ENCODE data around the gene UBE2Z.

Gene UBE2Z

GRCh38 chr17:48908047-48908843 lies at the start of gene UBE2Z:
Gene UBE2Z, plus strand, starts transcription at chr17:48908407. Its CDS starts 97 bp downstream, at chr17:48908504.
- TF ChIP-seq CTCF (IDR thresholded peaks at IDR 0.05; ENCODE audit: borderline replicate concordance, extremely low read depth, low read length, poor library complexity, severe bottlenecking) (peak; percentile 51), EZH2 (IDR thresholded peaks at IDR 0.05; ENCODE audit: borderline replicate concordance, low read depth, low read length, severe bottlenecking) (no peak)
- H3K4me1 ChIP-seq (ENCODE audit: insufficient read depth, low read length): peaks cover 38% of the 10 kb centered on the region
- DNase-seq: peak; percentile 94
- H3K9me3 ChIP-seq (ENCODE audit: insufficient read depth, low read length, severe bottlenecking): no peaks in the 10 kb centered on the region
- H3K9ac ChIP-seq (ENCODE audit: low read depth, low read length): peak within 1 kb of the TSS; percentile 73
- peaks cover 40% of the 10 kb centered on the region for H4K20me1 ChIP-seq (ENCODE audit: insufficient read depth, low read length)
- no peaks in the 10 kb centered on the region for H3K27me3 ChIP-seq (ENCODE audit: insufficient read depth, low read length, poor library complexity)
- peak; percentile 89 for ATAC-seq (ENCODE audit: insufficient read depth, low read depth)
- peak within 1 kb of the TSS; percentile 96 for H2AFZ ChIP-seq (ENCODE audit: low read depth, low read length)
- H3K79me2 ChIP-seq (ENCODE audit: insufficient read depth, low read length): peaks cover 59% of the 10 kb centered on the region
- H3K27ac ChIP-seq (ENCODE audit: low read length): peak within 1 kb of the TSS; percentile 96
- peak within 1 kb of the TSS; percentile 38 to 97 for H3K4me3 ChIP-seq (ENCODE audit: low read depth in 1 of 2, low read length in 2 of 2)
- peak within 1 kb of the TSS; percentile 95 for H3K4me2 ChIP-seq (ENCODE audit: insufficient read depth, low read length)
- H3K36me3 ChIP-seq (ENCODE audit: insufficient read depth, low read length): peaks cover 38% of the 10 kb centered on the region

GRCh38 chr17:48860034-48860433 lies 48.2 kb upstream of the UBE2Z start:
- peaks cover 17% of the 10 kb centered on the region for H3K4me1 ChIP-seq (ENCODE audit: insufficient read depth, low read length)
- ATAC-seq (ENCODE audit: insufficient read depth, low read depth): no peak
- H3K27me3 ChIP-seq (ENCODE audit: insufficient read depth, low read length, poor library complexity): no peaks in the 10 kb centered on the region
- peak; percentile 32 for TF ChIP-seq CTCF (IDR thresholded peaks at IDR 0.05; ENCODE audit: borderline replicate concordance, extremely low read depth, low read length, poor library complexity, severe bottlenecking)
- no peak for TF ChIP-seq EZH2 (IDR thresholded peaks at IDR 0.05; ENCODE audit: borderline replicate concordance, low read depth, low read length, severe bottlenecking)
- DNase-seq: no peak
- no peaks in the 10 kb centered on the region for H3K79me2 ChIP-seq (ENCODE audit: insufficient read depth, low read length)
- no peak overlapping the region for H3K4me3 ChIP-seq (ENCODE audit: low read depth in 1 of 2, low read length in 2 of 2)
- no peak overlapping the region for H2AFZ ChIP-seq (ENCODE audit: low read depth, low read length)
- no peak overlapping the region for H3K9ac ChIP-seq (ENCODE audit: low read depth, low read length)
- H3K27ac ChIP-seq (ENCODE audit: low read length): no peak overlapping the region
- H4K20me1 ChIP-seq (ENCODE audit: insufficient read depth, low read length): no peaks in the 10 kb centered on the region
- H3K9me3 ChIP-seq (ENCODE audit: insufficient read depth, low read length, severe bottlenecking): no peaks in the 10 kb centered on the region
- no peak overlapping the region for H3K4me2 ChIP-seq (ENCODE audit: insufficient read depth, low read length)
- H3K36me3 ChIP-seq (ENCODE audit: insufficient read depth, low read length): peaks cover 76% of the 10 kb centered on the region

GRCh38 chr17:48860456-48860855 lies 47.8 kb upstream of the UBE2Z start:
- ATAC-seq (ENCODE audit: insufficient read depth, low read depth): no peak
- H3K9ac ChIP-seq (ENCODE audit: low read depth, low read length): no peak overlapping the region
- no peak overlapping the region for H3K27ac ChIP-seq (ENCODE audit: low read length)
- no peak overlapping the region for H2AFZ ChIP-seq (ENCODE audit: low read depth, low read length)
- H3K36me3 ChIP-seq (ENCODE audit: insufficient read depth, low read length): peaks cover 73% of the 10 kb centered on the region
- no peaks in the 10 kb centered on the region for H4K20me1 ChIP-seq (ENCODE audit: insufficient read depth, low read length)
- no peak for DNase-seq
- no peaks in the 10 kb centered on the region for H3K9me3 ChIP-seq (ENCODE audit: insufficient read depth, low read length, severe bottlenecking)
- no peaks in the 10 kb centered on the region for H3K79me2 ChIP-seq (ENCODE audit: insufficient read depth, low read length)
- H3K4me2 ChIP-seq (ENCODE audit: insufficient read depth, low read length): no peak overlapping the region
- H3K4me1 ChIP-seq (ENCODE audit: insufficient read depth, low read length): peaks cover 13% of the 10 kb centered on the region
- no peak for TF ChIP-seq CTCF (IDR thresholded peaks at IDR 0.05; ENCODE audit: borderline replicate concordance, extremely low read depth, low read length, poor library complexity, severe bottlenecking)
- no peak for TF ChIP-seq EZH2 (IDR thresholded peaks at IDR 0.05; ENCODE audit: borderline replicate concordance, low read depth, low read length, severe bottlenecking)
- no peaks in the 10 kb centered on the region for H3K27me3 ChIP-seq (ENCODE audit: insufficient read depth, low read length, poor library complexity)
- H3K4me3 ChIP-seq (ENCODE audit: low read depth in 1 of 2, low read length in 2 of 2): no peak overlapping the region

Measured in DND-41 (cell line).